ENCODE data around the gene GALNT6.

GALNT6 gene

DNA sequence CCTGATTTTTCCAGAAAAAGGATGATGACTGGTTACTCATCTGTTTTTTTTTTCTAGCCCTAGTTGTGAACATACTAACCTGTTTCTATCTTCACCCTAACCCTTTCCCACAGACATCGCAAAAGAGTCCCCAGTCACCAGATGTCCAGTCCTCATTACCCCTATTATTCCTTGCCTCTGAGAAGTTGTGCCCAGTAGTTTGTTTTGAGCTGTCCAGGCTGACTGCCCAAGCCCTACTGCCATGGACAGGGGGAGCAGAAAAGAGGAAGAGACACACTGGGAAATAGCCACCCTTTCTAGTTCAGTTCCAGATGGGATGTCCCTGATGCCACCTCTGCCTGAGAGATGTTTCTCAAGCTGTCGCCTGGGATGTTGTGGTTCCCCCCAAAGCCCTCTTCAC is 30.9 kb downstream of the GALNT6 start:
- TF ChIP-seq, protein P1, sequence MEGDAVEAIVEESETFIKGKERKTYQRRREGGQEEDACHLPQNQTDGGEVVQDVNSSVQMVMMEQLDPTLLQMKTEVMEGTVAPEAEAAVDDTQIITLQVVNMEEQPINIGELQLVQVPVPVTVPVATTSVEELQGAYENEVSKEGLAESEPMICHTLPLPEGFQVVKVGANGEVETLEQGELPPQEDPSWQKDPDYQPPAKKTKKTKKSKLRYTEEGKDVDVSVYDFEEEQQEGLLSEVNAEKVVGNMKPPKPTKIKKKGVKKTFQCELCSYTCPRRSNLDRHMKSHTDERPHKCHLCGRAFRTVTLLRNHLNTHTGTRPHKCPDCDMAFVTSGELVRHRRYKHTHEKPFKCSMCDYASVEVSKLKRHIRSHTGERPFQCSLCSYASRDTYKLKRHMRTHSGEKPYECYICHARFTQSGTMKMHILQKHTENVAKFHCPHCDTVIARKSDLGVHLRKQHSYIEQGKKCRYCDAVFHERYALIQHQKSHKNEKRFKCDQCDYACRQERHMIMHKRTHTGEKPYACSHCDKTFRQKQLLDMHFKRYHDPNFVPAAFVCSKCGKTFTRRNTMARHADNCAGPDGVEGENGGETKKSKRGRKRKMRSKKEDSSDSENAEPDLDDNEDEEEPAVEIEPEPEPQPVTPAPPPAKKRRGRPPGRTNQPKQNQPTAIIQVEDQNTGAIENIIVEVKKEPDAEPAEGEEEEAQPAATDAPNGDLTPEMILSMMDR (conservative IDR thresholded peaks at IDR 0.05; ENCODE audit: low read depth, low read length), result no peak
- no peak overlapping the region for H3K4me3 ChIP-seq (ENCODE audit: low read length)
- no peak for DNase-seq (ENCODE audit: low read depth)

DNA sequence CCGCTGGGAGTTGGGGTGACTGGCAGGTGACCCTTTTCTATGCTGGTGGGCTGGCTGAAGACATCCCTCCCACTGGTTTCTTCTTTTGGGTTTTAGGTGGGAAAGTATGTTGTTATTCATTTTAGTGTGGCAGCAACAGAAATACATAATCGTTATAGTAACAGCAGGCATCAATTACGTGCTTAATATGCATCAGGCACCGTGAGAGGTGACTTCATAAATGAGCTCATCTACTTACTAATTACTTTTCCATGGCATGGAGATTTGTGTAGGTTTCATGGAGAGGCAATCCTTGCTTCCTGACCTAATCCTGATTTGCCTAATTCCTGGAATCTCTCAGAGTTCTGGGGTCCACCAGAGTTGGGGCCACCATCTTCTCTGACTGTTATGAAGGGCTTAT is 31.4 kb downstream of the GALNT6 start:
- TF ChIP-seq, protein P1 (conservative IDR thresholded peaks at IDR 0.05; ENCODE audit: low read depth, low read length), result no peak

DNA sequence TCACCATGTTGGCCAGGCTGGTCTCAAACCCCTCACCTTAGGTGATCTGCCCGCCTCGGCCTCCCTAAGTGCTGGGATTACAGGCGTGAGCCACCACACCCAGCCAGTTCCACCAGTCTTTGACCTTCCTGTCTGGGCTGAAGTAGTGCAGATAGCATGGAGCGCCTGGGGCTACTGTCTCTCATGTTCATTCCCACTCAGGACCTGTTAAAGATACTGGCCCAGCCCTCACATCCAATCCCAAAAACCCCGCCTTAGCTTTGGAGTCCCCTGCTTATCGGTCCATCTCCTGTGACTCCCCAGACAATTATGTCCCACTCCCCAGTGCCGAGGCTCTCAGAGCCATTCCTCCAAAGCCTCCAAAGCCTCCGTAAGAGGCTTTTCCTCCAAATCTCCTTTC is 32.7 kb downstream of the GALNT6 start:
- TF ChIP-seq, protein P1 (conservative IDR thresholded peaks at IDR 0.05; ENCODE audit: low read depth, low read length), result no peak
- H3K4me3 ChIP-seq (ENCODE audit: low read length), result no peak overlapping the region
- no peak for DNase-seq (ENCODE audit: low read depth)

More for the DNA sequence above, 31.4 kb downstream of the GALNT6 start:
- no peak overlapping the region for H3K4me3 ChIP-seq (ENCODE audit: low read length)
- DNase-seq (ENCODE audit: low read depth), result no peak

DNA sequence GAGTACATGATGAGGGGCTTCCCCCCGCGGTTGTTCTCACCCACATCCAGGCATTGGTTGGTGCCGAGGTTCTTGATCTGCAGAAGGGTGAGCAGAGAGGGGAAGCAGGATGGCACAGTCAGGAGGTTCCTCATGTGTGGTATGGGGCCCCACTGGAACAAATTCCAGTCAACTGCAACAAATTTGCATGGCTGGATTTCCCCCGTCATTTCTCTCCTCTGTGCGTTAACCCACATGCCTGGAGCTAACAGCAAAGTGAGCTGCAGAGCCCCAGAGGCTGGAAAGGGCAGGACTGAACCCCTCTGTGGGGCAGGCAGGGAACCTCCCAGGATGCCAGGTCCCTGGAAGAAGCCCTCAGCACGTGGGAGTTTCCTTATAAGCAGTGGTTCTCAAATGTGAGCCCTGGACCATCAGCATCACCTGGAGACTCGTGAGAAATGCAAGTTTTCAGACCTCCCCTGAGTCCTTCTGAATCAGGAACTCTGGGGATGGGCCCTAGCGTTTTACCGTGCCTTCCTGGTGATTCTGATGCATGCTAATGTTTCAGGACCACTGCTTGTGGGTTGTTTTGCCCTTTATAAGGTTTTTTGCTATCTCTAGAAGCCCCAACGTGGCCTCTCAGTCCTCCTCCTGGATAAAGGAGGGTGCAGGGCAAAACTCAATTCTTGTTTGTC is 33.7 kb downstream of the GALNT6 start:
- H3K4me3 ChIP-seq (ENCODE audit: low read length), result no peak overlapping the region
- no peak for DNase-seq (ENCODE audit: low read depth)
- TF ChIP-seq, protein P1 (conservative IDR thresholded peaks at IDR 0.05; ENCODE audit: low read depth, low read length), result no peak

DNA sequence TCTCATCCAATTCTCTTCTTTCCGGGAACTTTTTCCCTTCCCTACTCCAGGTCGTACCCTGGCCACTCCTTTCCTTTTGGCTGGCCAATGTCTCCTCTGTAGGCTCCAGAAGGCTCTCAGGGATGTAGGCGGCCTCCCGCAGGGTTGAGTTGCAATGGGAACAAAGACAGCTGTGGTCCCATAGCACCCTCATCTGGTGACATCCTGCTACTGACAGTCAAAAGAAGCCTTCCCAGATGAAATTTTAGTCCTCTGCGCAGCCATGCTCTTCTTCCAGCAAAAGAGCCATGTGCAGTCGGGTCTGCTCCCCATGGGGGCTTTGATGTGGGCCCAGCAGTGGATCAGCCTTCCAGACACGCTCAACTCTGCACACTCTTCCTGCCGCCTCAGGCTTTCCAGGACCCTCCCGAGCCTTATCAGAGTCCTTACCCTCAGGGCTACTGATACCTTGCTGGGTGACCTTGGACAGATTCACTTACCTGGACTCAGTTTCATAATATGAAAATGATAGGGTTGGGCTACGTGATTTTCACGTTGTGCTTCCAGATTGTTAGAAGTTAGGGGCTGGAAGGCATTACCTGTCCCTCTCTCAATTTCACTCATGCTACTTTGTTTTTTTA is 39.2 kb downstream of the GALNT6 start:
- H3K4me3 ChIP-seq (ENCODE audit: low read length), result no peak overlapping the region
- DNase-seq (ENCODE audit: low read depth), result no peak

DNA sequence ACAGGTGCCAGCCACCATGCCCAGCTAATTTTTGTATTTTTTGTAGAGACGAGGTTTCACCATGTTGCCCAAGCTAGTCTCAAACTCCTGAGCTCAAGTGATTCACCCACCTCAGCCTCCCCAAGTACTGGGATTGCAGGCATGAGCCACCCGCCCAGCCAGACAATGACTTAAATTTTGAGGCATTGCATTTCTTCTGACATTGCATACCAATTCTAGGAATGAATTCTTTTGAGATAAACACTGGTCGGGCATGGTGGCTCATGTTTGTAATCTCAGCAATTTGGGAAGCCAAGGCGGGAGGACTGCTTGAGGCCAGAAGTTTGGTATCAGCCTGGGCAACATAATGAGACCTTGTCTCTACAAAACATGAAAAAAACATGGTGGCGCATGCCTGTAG is 42.2 kb downstream of the GALNT6 start:
- no peak overlapping the region for H3K4me3 ChIP-seq (ENCODE audit: low read length)
- DNase-seq (ENCODE audit: low read depth), result no peak
- TF ChIP-seq, protein P1 (conservative IDR thresholded peaks at IDR 0.05; ENCODE audit: low read depth, low read length), result no peak

More for the DNA sequence above, 39.2 kb downstream of the GALNT6 start:
- TF ChIP-seq, protein P1 (conservative IDR thresholded peaks at IDR 0.05; ENCODE audit: low read depth, low read length), result peak; percentile 78

DNA sequence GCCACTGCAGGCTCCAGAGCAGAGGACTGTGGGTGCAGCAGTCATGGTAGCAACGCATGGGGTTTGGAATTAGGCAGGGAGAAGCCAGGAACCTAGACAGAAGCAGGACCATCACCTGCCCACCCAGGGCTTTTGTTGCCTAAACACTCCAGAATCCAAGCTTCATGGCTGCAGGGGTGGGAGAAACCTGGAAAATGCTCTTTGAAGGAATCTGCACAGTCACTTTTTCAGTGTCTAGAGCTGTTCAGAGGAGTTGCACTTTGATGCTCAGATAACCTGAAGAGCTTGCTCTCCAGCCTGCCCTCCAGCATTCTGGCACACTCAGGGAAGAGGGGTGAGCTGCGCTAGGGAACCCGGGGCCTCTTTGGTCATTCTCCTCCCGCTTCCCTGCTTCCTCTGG is 43.1 kb downstream of the GALNT6 start:
- no peak overlapping the region for H3K4me3 ChIP-seq (ENCODE audit: low read length)
- DNase-seq (ENCODE audit: low read depth), result no peak
- TF ChIP-seq, protein P1 (conservative IDR thresholded peaks at IDR 0.05; ENCODE audit: low read depth, low read length), result no peak
